ENCODE results near the gene LGI4.

GRCh38 chr19:35089554-35089953, 45.3 kb downstream of the LGI4 start:
- no peak for TF ChIP-seq CTCF (conservative IDR thresholded peaks at IDR 0.05; ENCODE audit: low read length)
- no peak for TF ChIP-seq EZH2phosphoT487 (IDR thresholded peaks at IDR 0.05; ENCODE audit: borderline replicate concordance)
